ENCODE measurements around the gene ZNF148.

ZNF148 gene

DNA sequence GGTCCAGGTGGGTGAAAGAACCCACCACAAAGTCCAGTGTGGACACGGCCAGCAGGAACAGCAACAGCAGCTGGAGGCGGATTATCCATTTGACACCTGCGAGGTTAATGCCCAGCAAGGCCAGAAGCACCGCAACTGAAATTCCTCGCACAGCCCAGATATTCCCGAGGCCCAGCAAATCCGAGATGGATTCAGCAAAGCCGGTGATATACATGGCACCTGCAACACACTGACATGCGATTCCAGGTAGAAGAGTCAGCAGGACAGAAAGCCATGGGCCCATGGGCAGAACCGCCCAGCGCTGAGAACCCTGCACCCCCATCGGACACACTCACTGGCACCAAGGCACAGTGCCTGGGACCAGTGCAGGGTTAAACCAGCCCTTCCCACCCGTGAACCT lies 197.4 kb downstream of the ZNF148 start:
- DNase-seq (ENCODE audit: extremely low read depth, low read depth) = no peak
- TF ChIP-seq, protein P1, sequence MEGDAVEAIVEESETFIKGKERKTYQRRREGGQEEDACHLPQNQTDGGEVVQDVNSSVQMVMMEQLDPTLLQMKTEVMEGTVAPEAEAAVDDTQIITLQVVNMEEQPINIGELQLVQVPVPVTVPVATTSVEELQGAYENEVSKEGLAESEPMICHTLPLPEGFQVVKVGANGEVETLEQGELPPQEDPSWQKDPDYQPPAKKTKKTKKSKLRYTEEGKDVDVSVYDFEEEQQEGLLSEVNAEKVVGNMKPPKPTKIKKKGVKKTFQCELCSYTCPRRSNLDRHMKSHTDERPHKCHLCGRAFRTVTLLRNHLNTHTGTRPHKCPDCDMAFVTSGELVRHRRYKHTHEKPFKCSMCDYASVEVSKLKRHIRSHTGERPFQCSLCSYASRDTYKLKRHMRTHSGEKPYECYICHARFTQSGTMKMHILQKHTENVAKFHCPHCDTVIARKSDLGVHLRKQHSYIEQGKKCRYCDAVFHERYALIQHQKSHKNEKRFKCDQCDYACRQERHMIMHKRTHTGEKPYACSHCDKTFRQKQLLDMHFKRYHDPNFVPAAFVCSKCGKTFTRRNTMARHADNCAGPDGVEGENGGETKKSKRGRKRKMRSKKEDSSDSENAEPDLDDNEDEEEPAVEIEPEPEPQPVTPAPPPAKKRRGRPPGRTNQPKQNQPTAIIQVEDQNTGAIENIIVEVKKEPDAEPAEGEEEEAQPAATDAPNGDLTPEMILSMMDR (IDR thresholded peaks at IDR 0.05; ENCODE audit: low read depth, low read length) = no peak

Measured in AG09319 (cell line).